Left hindlimb (tissue), 1 donor: ENCODE measurements around the gene PPP1R12C.

Experiments used
- DNase-seq: peaks from one replicate; pipeline ENCODE4 v3.0.0-alpha.2; 2018

The PPP1R12C gene

DNA sequence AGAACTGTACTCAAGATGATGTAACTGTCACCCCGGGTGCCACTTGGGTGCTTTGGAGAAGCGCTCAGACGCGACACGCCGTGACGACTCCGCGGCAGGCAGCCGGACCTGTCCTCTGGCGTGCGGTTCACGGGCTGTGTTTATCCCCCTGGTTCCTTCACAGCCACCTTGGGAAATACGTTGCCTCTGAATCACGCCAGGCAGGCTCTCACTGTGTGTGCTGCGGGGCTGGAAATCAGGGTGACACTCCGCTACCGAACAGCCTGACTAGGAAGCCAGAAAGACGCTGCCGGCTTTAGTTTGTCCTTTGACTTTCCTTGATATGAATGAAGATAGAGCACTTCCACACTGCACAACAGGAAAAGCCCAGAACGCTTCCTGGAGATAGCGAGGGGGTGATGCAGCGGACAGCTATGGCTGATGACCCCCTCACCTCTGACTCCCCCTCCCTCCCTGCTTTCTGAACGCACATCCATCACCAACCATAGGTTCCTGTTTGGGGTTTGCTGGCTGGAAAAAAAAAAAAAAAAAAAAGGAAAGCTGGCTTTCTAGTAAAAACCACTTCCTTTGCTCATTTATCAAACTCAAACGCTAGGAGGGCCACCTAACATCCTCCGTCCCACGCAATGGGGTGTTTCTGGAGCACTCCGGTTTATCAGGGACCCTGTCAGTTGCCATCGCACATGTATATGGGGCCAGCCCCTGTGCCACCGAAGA is 75.7 kb downstream of the PPP1R12C start:
- DNase-seq = no peak

DNA sequence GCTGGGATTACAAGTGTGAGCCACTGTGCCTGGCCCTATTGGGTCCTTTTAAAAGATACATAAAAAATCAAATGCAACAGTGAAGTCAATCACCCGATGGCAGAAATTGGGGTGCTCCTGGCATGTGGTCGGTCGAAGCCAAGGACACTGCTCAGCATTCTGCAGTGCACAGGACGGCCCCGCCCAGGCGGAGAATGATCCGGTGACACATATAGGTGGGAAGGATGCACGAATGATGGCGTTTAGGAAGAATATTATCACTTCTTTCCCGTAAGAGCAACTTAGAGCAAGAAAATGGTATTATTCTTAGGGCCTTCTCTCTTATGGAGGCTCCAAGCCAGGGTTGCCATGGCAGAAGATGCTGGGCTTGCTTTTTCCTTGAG is 76.2 kb downstream of the PPP1R12C start:
- no peak for DNase-seq
